K562 (cell line): ENCODE data around the gene DPH1. TPM values are rescaled to one million over a fixed set of nuclear protein-coding genes. Genes with fewer than 3 reads are reported as not detected.

Source experiments
- ATAC-seq: fragments of 200-7000 bp; cut with Tn5 transposase; 3 replicates; pipeline ENCODE4 v1.9.1; 2020; ENCODE audit warnings: moderate library complexity
- BruUV-seq: library from RNA; stranded (reverse); fragments of 400-500 nt; replicated peaks from 2 replicates; lab custom pipeline; 2021; lab: Mats Ljungman, UMichigan
- CTCF ChIA-PET: fragments of 300-600 bp; formaldehyde crosslinking; extraction: SDS; loops from one replicate; lab custom pipeline; 2021; ENCODE audit warnings: low intra/inter-chr PET ratio; lab: Yijun Ruan, JAX
- POLR2A ChIA-PET: fragments of 300-600, 350-650 bp; sonication (Branson Sonifier 250); formaldehyde crosslinking; extraction: SDS; loops from one replicate; lab custom pipeline; 2021; ENCODE audit warnings: antibody characterized with exemption, inconsistent platforms; lab: Yijun Ruan, JAX
- DNase-seq, 4 experiments: peaks; one replicate each; pipeline versions ENCODE4 v3.0.0 to v3.0.0-alpha.2; 2011 to 2018; ENCODE audit warnings: low spot score in 3 of 4, mixed read lengths in 3 of 4; ENCODE audit errors: extremely low read depth in 1 of 4
- FAIRE-seq: peaks from 2 replicates; lab custom pipeline; 2011; peaks lifted over from hg19 to GRCh38; lab: Jason Lieb, UNC
- H2AFZ ChIP-seq: 2 replicates; pipeline ENCODE4 v1.6.0; 2011; ENCODE audit warnings: low read depth, low read length, control low read depth, inconsistent platforms
- H3K27ac ChIP-seq: fragments of 200-600 bp; 3 replicates; pipeline ENCODE4 v1.8.0; 2011; ENCODE audit warnings: low read depth, mild to moderate bottlenecking, control low read depth, inconsistent platforms, low read length, moderate library complexity, mixed read lengths; ENCODE audit errors: extremely low read depth
- H3K27me3 ChIP-seq, 2 experiments: fragments of 300-600 bp in 1 of 2; 2 replicates in 1 of 2; 3 replicates in 1 of 2; pipeline versions ENCODE4 v1.6.0 to v1.8.0; 2011; ENCODE audit warnings: inconsistent platforms in 2 of 2, low read length in 2 of 2, mild to moderate bottlenecking in 1 of 2, mixed read lengths in 1 of 2, moderate library complexity in 1 of 2; ENCODE audit not compliant: control insufficient read depth in 2 of 2, insufficient read depth in 2 of 2
- H3K36me3 ChIP-seq: fragments of 300-600 bp; 3 replicates; pipeline ENCODE4 v1.8.0; 2011; ENCODE audit warnings: mild to moderate bottlenecking, low read length, inconsistent platforms; ENCODE audit not compliant: control insufficient read depth, insufficient read depth
- H3K4me1 ChIP-seq, 2 experiments: fragments of 200-600 bp in 1 of 2; replicated peaks in 1 of 2; 2 replicates in 1 of 2; 3 replicates in 1 of 2; pipeline versions ENCODE4 v1.5.1 to v1.8.0; 2011; ENCODE audit warnings: inconsistent platforms in 2 of 2, low read length in 2 of 2, mild to moderate bottlenecking in 1 of 2, mixed read lengths in 1 of 2, moderate library complexity in 1 of 2; ENCODE audit not compliant: control insufficient read depth in 2 of 2, insufficient read depth in 2 of 2
- H3K4me2 ChIP-seq: 2 replicates; pipeline ENCODE4 v1.6.1; 2011; ENCODE audit warnings: low read length, control low read depth, inconsistent platforms, mixed read lengths; ENCODE audit not compliant: insufficient read depth
- H3K4me3 ChIP-seq: fragments of 200-600 bp; sonication (generic), shearing (Covaris generic); 2 replicates; pipeline ENCODE4 v1.5.1; 2016; ENCODE audit warnings: control low read depth, inconsistent platforms
- H3K79me2 ChIP-seq: fragments of 200-600 bp; 3 replicates; pipeline ENCODE4 v1.8.0; 2011; ENCODE audit warnings: low read length, inconsistent platforms; ENCODE audit not compliant: control insufficient read depth, insufficient read depth
- H3K9ac ChIP-seq, 2 experiments: 2 replicates each; pipeline versions ENCODE4 v1.6.0 to v1.6.1; 2011; ENCODE audit warnings: low read depth in 2 of 2, low read length in 2 of 2, control low read depth in 1 of 2, inconsistent platforms in 1 of 2, mild to moderate bottlenecking in 1 of 2, mixed read lengths in 1 of 2; ENCODE audit not compliant: insufficient read depth in 1 of 2
- H3K9me1 ChIP-seq: one replicate; pipeline ENCODE4 v1.6.0; 2011; ENCODE audit warnings: inconsistent platforms, mild to moderate bottlenecking, low read length, moderate library complexity; ENCODE audit not compliant: control insufficient read depth, insufficient read depth
- H3K9me3 ChIP-seq: replicated peaks from 2 replicates; pipeline ENCODE4 v1.5.1; 2011; ENCODE audit warnings: low read depth, low read length, inconsistent platforms; ENCODE audit not compliant: control insufficient read depth, insufficient read depth
- H4K20me1 ChIP-seq: replicated peaks from 2 replicates; pipeline ENCODE4 v1.6.1; 2011; ENCODE audit warnings: low read length, inconsistent platforms, mixed read lengths; ENCODE audit not compliant: control insufficient read depth, insufficient read depth
- C11orf30 ChIP-seq: fragments of 450-650 bp; IDR thresholded peaks from 2 replicates; pipeline ENCODE4 v1.6.1; 2016; ENCODE audit warnings: low read depth, mild to moderate bottlenecking
- EP300 ChIP-seq: IDR thresholded peaks from 2 replicates; pipeline ENCODE4 v1.6.1; 2012; ENCODE audit warnings: low read length, improper control_type of control experiment
- PHB ChIP-seq: fragments of 250-450 bp; sonication (Bioruptor Pico); IDR thresholded peaks from 2 replicates; pipeline ENCODE4 v1.5.0; 2021
- WGBS: fragments of 100-300 bp; shearing (Covaris generic); methylation state at CpG from one replicate; pipeline ENCODE4 v1.1.6; 2016; ENCODE audit warnings: low coverage, mixed read lengths; ENCODE audit not compliant: insufficient coverage; ENCODE audit errors: missing lambda C conversion rate; 5-methylcytosine and 5-hydroxymethylcytosine counted together
- in situ Hi-C: fragments of 300-500 bp; cut with MboI; formaldehyde crosslinking; loops from 4 replicates; pipeline ENCODE4 v1.15.0; 2018; ENCODE audit warnings: inconsistent platforms, mixed read lengths
- intact Hi-C: fragments of 100-400 bp; cut with micrococcal nuclease; formaldehyde crosslinking; loops from 2 replicates; pipeline ENCODE4 v1.14.2; 2022
- polyA plus RNA-seq, 8 experiments: library from polyadenylated mRNA; depleted of rRNA in 4 of 8; stranded (reverse) in 5 of 8; unstranded in 3 of 8; fragments of >200 nt; fragmentation: Nextera tagmentation in 2 of 8; fragmentation: Illumina TruSeq in 1 of 8; extraction: Ambion mirVana in 2 of 8; extraction: Trizol in 1 of 8; gene quantifications; 2 replicates each; pipeline versions ENCODE4 v1.2.1 to v1.2.3, GENCODE V29; 2011 to 2014; ENCODE audit warnings: inconsistent platforms in 1 of 8, missing spikeins in 1 of 8
- total RNA-seq, 7 experiments: library from RNA; depleted of rRNA in 6 of 7; stranded (reverse); fragments of >200 nt in 6 of 7; fragmentation: Illumina TruSeq in 2 of 7; extraction: Trizol in 2 of 7; gene quantifications; 2 replicates each; pipeline versions ENCODE4 v1.2.1 to v1.2.3, GENCODE V29; 2011 to 2021; ENCODE audit warnings: low replicate concordance in 1 of 7
- TF ChIP-seq, protein P1 (sequence below): sonication (generic); formaldehyde crosslinking; IDR thresholded peaks from 2 replicates; pipeline ENCODE4 v1.8.1; 2023; ENCODE audit warnings: mild to moderate bottlenecking, missing genetic modification reagents

Gene DPH1
- total and polyA plus RNA-seq, 9 of the 15 experiments (the other 6 are each of a cell fraction or from before 2014, with no cell fraction given) = 0.42 to 40.6 (median 20.2) TPM

DNA sequence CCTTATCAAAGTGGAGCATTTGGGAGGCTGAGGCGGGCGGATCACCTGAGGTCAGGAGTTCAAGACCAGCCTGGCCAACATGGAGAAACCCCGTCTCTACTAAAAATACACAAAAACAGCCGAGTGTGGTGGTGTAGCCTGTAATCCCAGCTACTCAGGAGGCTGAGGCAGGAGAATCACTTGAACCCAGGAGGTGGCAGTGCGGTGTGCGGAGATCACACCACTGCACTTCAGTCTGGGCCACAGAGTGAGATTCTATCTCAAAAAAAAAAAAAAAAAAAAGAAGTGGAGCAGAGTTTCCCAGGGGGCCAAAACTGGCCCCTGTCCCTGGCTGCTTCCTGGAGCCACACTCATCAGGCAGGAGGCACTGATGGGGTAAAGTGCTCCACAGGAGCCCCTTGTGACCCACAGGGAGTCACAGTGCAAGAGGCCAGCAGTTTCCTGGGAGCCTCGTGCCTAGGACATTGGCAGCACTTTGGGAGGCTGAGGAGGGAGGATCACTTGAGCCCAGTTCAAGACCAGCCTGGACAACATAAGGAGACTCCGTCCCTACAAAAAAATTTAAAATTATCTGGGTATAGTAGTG, 49.2 kb upstream of the DPH1 start:
- in situ Hi-C loops = no loop called here
- Histone ChIP-seq H2AFZ (no peak overlapping the region), H3K9ac (no peak overlapping the region), H3K9me3 (no peaks in the 10 kb centered on the region), H3K4me1 (peaks cover 0 to 21% of the 10 kb centered on the region in 2 experiments; a peak in 3 of 5 replicates), H3K79me2 (no peaks in the 10 kb centered on the region), H3K9me1 (no peaks in the 10 kb centered on the region), H3K27me3 (peaks cover 0 to 8% of the 10 kb centered on the region in 2 experiments; a peak in 2 of 5 replicates), H3K4me2 (no peak overlapping the region), H3K4me3 (no peak overlapping the region), H3K27ac (no peak overlapping the region), H4K20me1 (no peaks in the 10 kb centered on the region), H3K36me3 (no peaks in the 10 kb centered on the region)
- intact Hi-C loops = no loop called here
- ATAC-seq = no peak
- BruUV-seq = no TSS peak
- 27% methylated on average over 6 of the region's 8 CpGs for WGBS
- TF ChIP-seq C11orf30 (no peak), PHB (CRISPR knock-in tag) (no peak), EP300 (no peak)
- TF ChIP-seq, protein P1, sequence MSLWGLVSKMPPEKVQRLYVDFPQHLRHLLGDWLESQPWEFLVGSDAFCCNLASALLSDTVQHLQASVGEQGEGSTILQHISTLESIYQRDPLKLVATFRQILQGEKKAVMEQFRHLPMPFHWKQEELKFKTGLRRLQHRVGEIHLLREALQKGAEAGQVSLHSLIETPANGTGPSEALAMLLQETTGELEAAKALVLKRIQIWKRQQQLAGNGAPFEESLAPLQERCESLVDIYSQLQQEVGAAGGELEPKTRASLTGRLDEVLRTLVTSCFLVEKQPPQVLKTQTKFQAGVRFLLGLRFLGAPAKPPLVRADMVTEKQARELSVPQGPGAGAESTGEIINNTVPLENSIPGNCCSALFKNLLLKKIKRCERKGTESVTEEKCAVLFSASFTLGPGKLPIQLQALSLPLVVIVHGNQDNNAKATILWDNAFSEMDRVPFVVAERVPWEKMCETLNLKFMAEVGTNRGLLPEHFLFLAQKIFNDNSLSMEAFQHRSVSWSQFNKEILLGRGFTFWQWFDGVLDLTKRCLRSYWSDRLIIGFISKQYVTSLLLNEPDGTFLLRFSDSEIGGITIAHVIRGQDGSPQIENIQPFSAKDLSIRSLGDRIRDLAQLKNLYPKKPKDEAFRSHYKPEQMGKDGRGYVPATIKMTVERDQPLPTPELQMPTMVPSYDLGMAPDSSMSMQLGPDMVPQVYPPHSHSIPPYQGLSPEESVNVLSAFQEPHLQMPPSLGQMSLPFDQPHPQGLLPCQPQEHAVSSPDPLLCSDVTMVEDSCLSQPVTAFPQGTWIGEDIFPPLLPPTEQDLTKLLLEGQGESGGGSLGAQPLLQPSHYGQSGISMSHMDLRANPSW = no peak
- ChIA-PET CTCF (no interaction called here), POLR2A (interaction anchor here (0.6 kb wide), 1 partner anchor 38 kb away, joined by 3 read pairs; no protein-coding TSS in a partner anchor)
- no peak for FAIRE-seq
- no peak for DNase-seq
